Nephron progenitor cell (in vitro differentiated cells): ENCODE measurements around the gene CERS6.
A peak's percentile ranks its signal among the peaks of the same experiment; 100 is the strongest.

Experiments used
- DNase-seq: peaks from one replicate; pipeline ENCODE4 v3.0.0; 2021
- H3K27ac Mint-ChIP-seq: 2 replicates; pipeline ENCODE4 v1.8.0; 2021; ENCODE audit warnings: mild to moderate bottlenecking, moderate library complexity, mixed read lengths
- H3K27me3 Mint-ChIP-seq: 2 replicates; pipeline ENCODE4 v1.8.0; 2021; ENCODE audit warnings: mild to moderate bottlenecking, low read depth, mixed read lengths; ENCODE audit not compliant: poor library complexity
- H3K36me3 Mint-ChIP-seq: 2 replicates; pipeline ENCODE4 v1.8.0; 2021; ENCODE audit warnings: low read depth, mixed read lengths
- H3K4me1 Mint-ChIP-seq: 2 replicates; pipeline ENCODE4 v1.8.0; 2021; ENCODE audit warnings: mixed read lengths
- H3K4me3 Mint-ChIP-seq: 2 replicates; pipeline ENCODE4 v1.8.0; 2021; ENCODE audit warnings: mild to moderate bottlenecking, moderate library complexity, mixed read lengths
- H3K9me3 Mint-ChIP-seq: 2 replicates; pipeline ENCODE4 v1.8.0; 2021; ENCODE audit warnings: mild to moderate bottlenecking, moderate library complexity, mixed read lengths
- TF ChIP-seq, protein P1 (sequence below): fragments of 200-600 bp; sonication (generic); IDR thresholded peaks from 2 replicates; pipeline ENCODE4 v1.5.0; 2021; ENCODE audit warnings: antibody characterized with exemption

The CERS6 gene

DNA sequence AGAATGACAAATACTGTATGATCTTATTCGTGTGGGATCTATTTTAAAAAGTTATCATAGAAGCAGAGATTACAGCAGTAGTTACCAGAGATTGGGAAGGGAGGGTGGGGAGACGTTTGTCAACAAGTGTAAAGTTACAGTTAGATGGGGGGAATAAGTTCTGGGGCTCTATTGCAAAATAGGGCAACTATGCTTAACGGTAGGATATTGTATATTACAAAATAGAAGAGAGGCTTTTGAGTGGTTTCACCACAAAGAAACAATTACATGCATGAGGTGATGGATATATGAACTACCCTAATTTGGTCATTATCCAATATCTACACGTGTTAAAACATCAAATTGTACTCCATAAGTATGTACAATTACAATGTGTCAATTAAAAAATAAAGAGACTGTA is 223.0 kb downstream of the CERS6 start:
- no peaks in the 10 kb centered on the region for H3K27me3 Mint-ChIP-seq
- H3K9me3 Mint-ChIP-seq, result no peaks in the 10 kb centered on the region
- H3K4me3 Mint-ChIP-seq, result no peak overlapping the region
- no peak overlapping the region for H3K27ac Mint-ChIP-seq
- TF ChIP-seq, protein P1, sequence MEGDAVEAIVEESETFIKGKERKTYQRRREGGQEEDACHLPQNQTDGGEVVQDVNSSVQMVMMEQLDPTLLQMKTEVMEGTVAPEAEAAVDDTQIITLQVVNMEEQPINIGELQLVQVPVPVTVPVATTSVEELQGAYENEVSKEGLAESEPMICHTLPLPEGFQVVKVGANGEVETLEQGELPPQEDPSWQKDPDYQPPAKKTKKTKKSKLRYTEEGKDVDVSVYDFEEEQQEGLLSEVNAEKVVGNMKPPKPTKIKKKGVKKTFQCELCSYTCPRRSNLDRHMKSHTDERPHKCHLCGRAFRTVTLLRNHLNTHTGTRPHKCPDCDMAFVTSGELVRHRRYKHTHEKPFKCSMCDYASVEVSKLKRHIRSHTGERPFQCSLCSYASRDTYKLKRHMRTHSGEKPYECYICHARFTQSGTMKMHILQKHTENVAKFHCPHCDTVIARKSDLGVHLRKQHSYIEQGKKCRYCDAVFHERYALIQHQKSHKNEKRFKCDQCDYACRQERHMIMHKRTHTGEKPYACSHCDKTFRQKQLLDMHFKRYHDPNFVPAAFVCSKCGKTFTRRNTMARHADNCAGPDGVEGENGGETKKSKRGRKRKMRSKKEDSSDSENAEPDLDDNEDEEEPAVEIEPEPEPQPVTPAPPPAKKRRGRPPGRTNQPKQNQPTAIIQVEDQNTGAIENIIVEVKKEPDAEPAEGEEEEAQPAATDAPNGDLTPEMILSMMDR, result no peak
- peaks cover 14% of the 10 kb centered on the region for H3K4me1 Mint-ChIP-seq
- no peak for DNase-seq
- peaks cover 16% of the 10 kb centered on the region for H3K36me3 Mint-ChIP-seq

DNA sequence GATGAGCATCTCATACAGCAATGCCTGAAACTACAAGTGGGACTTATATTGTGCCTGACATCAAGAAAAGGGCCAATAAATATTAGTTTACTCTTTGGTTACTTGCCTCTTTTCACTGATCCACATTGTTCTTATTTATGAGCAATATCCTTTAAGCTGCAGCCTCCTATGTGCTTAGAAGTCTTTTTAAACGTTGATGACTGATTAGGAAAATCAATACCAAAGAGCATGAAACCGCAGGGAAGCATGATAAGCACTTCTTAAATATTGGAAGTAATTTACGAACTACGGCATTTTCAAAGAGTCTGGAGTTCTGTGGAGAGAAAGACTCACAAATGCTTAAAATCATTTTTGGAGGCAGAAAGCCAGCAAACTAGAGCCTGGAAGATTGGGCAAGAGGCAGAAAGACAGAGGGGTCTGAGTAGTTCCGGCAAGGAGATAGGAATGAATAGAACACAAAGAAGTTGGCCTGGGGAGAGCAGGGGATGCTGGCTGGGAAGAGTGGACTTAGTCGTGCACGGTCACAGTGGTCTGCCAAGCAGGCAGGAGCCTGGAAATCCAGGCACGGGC is 223.8 kb downstream of the CERS6 start:
- H3K9me3 Mint-ChIP-seq, result no peaks in the 10 kb centered on the region
- TF ChIP-seq, protein P1, result no peak
- no peak for DNase-seq
- H3K36me3 Mint-ChIP-seq, result peaks cover 11% of the 10 kb centered on the region
- no peaks in the 10 kb centered on the region for H3K27me3 Mint-ChIP-seq
- no peak overlapping the region for H3K4me3 Mint-ChIP-seq
- H3K4me1 Mint-ChIP-seq, result peaks cover 19% of the 10 kb centered on the region
- peak overlapping the region; percentile 59 for H3K27ac Mint-ChIP-seq

DNA sequence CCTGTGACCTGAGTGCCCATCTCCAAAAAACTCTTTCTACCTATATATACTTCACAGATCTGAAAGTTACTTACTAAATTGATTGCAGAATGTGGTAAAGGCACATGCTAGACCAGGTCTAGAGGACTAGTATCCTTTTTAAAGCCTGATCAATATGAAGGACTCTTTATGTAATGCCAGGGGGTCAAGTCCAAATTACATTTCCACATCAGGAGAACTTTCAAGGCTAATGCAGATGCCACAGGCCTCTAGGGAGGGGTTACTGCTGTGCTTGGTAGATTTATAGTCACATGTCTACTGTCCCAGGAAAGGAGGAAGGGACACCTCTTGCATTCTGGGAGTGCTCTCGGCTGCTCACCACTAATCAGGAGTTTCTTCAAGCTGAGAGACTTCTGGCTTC is 227.9 kb downstream of the CERS6 start:
- Mint-ChIP-seq H3K4me1 (peaks cover 25% of the 10 kb centered on the region), H3K4me3 (no peak overlapping the region), H3K27me3 (peaks cover 3% of the 10 kb centered on the region), H3K9me3 (no peaks in the 10 kb centered on the region), H3K27ac (no peak overlapping the region), H3K36me3 (no peaks in the 10 kb centered on the region)
- TF ChIP-seq, protein P1, result no peak
- DNase-seq, result no peak

DNA sequence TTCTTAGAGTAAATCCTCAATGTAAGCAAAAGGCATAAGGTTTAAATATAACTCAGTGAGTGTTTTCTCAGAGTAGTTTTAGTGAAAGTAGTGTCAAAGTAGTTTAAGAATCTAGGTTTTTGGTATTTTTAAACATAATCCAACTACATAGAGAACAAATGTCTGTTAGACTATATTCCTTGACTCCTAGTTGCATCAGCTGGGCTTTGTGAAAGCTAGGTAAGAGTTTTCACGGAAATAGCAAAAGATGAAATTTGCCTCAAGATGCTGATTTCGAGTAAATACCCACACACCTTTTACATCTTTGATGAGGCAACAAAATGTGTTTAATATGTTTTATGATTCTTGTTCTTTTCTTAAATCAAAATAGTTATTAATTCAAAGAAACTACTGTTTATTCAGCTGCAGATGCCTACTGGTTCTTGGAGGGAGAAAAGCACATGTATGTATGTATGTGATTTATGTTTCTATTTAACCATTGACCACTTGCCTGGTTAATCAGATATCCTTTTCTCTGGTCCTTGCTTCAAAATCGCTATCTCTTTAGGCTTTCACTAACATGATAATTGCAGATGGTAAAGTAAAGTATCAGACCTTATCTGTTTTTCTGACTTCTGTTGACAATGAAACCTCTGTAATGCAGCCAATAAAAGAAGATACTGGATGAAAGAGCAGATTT is 229.0 kb downstream of the CERS6 start:
- Mint-ChIP-seq H3K4me3 (no peak overlapping the region), H3K4me1 (peaks cover 25% of the 10 kb centered on the region), H3K27me3 (peaks cover 3% of the 10 kb centered on the region), H3K36me3 (no peaks in the 10 kb centered on the region), H3K27ac (no peak overlapping the region), H3K9me3 (no peaks in the 10 kb centered on the region)
- TF ChIP-seq, protein P1, result no peak
- DNase-seq, result no peak

DNA sequence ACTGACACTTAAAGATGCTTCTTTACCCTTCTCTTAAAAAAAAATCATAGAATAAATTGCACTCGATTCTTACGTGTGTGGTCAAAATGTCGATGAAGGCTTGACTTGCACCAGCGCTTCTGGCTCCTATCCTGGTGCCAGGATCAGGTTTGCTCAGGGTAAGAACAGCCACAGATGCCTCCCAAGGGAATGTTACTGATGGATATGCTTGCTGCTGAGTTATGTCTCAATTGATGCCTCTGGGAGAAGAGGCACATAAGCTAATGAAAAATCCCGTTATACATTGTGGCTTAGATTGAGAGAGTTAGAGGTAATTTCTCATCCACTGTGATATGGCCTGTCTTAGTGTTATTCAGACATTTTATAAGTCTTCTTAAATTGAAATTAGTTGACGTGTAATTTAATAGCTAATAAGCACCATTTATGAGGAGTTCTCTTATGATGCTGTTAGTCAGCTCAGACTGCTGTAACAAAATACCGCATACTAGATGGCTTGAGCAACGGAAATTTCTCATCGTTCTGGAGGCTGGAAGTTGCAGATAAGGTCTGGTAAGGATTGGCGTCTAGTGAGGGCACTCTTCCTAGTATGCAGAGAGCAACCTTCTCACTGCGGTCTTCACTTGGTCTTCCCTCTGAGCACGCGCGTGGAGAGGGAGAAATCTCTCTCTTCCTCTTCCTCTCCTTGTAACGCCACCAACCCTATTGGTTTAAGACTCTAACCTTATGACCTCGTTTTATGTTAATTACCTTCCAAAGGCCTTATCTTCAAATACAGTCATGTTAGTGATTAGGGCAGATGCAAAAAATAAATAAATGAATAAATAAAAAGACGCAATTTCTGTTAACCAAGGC is 229.8 kb downstream of the CERS6 start:
- Mint-ChIP-seq H3K4me1 (peaks cover 31% of the 10 kb centered on the region), H3K27me3 (peaks cover 3% of the 10 kb centered on the region), H3K9me3 (no peaks in the 10 kb centered on the region), H3K36me3 (no peaks in the 10 kb centered on the region), H3K27ac (no peak overlapping the region), H3K4me3 (no peak overlapping the region)
- DNase-seq, result no peak
- TF ChIP-seq, protein P1, result no peak
